ENCODE measurements around the gene TUBG1.

GRCh38 chr17:42657824-42658588 is 48.5 kb downstream of the TUBG1 start:
- TF ChIP-seq ARNT (IDR thresholded peaks at IDR 0.05) (no peak), TARDBP (IDR thresholded peaks at IDR 0.05) (no peak), ZNF384 (IDR thresholded peaks at IDR 0.05) (no peak), FOXM1 (IDR thresholded peaks at IDR 0.05; ENCODE audit: borderline replicate concordance) (no peak), CTBP1 (IDR thresholded peaks at IDR 0.05; ENCODE audit: borderline replicate concordance) (no peak), FOXA1 (IDR thresholded peaks at IDR 0.05) (no peak), NFRKB (IDR thresholded peaks at IDR 0.05) (no peak), L3MBTL2 (conservative IDR thresholded peaks at IDR 0.05) (no peak), FOXK2 (IDR thresholded peaks at IDR 0.05) (no peak), LEF1 (IDR thresholded peaks at IDR 0.05; ENCODE audit: borderline replicate concordance) (no peak), SUZ12 (IDR thresholded peaks at IDR 0.05) (no peak), BHLHE40 (IDR thresholded peaks at IDR 0.05; ENCODE audit: borderline replicate concordance) (no peak)
